HUES6 (cell line): Measurements from ENCODE around the gene ARHGEF37.
"Not testable (repeated sequence)": the region's sequence is repeated elsewhere in the genome, so short reads cannot be mapped to it uniquely, and the experiment has no call there.

ENCODE experiments used
- H3K27ac ChIP-seq: 2 replicates; pipeline ENCODE4 v1.7.0; 2013; ENCODE audit warnings: low read depth, mild to moderate bottlenecking, low read length, inconsistent platforms
- H3K27me3 ChIP-seq: 2 replicates; pipeline ENCODE4 v1.6.1; 2013; ENCODE audit warnings: low read length; ENCODE audit not compliant: control insufficient read depth, insufficient read depth
- H3K36me3 ChIP-seq: 2 replicates; pipeline ENCODE4 v1.6.1; 2013; ENCODE audit warnings: low read length; ENCODE audit not compliant: control insufficient read depth, insufficient read depth
- H3K4me1 ChIP-seq: 2 replicates; pipeline ENCODE4 v1.6.1; 2013; ENCODE audit warnings: low read length; ENCODE audit not compliant: control insufficient read depth, insufficient read depth
- H3K4me3 ChIP-seq: 2 replicates; pipeline ENCODE4 v1.5.1; 2013; ENCODE audit warnings: low read depth, low read length
- H3K9ac ChIP-seq: one replicate; pipeline ENCODE4 v1.6.1; 2013; ENCODE audit warnings: mild to moderate bottlenecking, low read length
- H3K9me3 ChIP-seq: 2 replicates; pipeline ENCODE4 v1.6.1; 2013; ENCODE audit warnings: low read depth, low read length; ENCODE audit not compliant: control insufficient read depth, insufficient read depth

ARHGEF37 gene

DNA sequence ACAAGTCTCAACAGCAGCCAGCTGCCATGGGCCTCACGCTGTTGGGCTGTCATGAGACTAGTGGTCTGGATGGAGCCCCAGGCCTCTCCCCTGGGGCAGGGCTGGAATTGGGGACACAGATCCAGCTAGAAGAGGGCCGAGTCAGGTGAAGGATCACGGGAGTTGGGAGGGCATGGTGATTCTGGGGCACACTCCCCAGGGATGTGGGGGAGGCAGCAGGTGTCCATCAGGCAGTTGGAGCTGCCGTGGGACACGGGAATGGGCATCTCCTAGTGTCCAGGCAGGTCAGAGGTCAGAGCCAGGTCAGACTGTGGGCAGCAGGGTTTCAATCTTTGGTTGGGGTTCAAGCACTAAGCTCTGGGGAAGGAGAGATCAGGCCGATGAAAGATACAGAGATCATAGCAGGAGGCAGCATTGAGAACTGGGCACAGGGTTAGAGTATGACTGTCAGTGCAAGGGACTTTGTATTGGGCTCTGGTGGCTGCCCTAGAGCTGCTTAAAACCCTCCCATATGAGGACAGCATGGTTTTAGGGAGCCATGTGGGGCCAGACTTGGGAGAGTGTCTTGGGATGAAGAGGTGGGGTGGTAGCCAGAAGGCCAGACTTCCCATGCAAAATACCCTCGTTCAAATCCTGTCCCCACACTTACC, 59.2 kb downstream of the ARHGEF37 start:
- no peak overlapping the region for H3K4me3 ChIP-seq
- no peaks in the 10 kb centered on the region for H3K9me3 ChIP-seq
- peaks cover 9% of the 10 kb centered on the region for H3K4me1 ChIP-seq
- no peaks in the 10 kb centered on the region for H3K36me3 ChIP-seq
- no peak overlapping the region for H3K9ac ChIP-seq
- no peaks in the 10 kb centered on the region for H3K27me3 ChIP-seq
- H3K27ac ChIP-seq: no peak overlapping the region

DNA sequence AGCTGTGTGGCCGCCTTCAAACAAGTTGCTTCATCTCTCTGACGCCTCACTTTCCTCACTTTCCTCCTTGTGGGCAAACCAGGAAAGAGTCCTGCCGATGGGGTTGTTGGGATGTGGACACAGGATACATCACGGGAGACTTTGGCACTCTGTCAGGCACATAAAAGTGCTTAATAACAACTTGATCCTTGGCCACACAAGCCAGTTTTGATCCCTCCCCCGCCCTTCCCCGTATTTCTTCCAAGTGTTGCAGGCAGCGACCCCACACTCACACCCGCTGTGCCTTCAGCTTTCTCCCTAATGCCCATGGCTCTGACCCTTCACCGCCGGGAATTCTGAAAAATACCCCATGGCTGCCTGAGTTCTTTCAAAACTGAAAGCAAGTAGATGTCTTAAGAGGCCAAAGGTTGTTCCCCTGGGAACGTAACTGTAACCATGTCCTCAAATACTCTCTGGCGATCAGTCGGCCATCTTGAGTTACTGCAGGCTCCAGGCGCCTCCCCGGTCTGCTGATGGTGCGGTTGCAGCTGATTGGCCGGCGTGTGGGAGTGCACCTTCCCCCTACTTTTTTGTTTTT, 59.8 kb downstream of the ARHGEF37 start:
- Histone ChIP-seq H3K9me3 (no peaks in the 10 kb centered on the region), H3K4me3 (no peak overlapping the region), H3K27me3 (no peaks in the 10 kb centered on the region), H3K4me1 (peaks cover 9% of the 10 kb centered on the region), H3K27ac (no peak overlapping the region), H3K9ac (no peak overlapping the region), H3K36me3 (no peaks in the 10 kb centered on the region)

DNA sequence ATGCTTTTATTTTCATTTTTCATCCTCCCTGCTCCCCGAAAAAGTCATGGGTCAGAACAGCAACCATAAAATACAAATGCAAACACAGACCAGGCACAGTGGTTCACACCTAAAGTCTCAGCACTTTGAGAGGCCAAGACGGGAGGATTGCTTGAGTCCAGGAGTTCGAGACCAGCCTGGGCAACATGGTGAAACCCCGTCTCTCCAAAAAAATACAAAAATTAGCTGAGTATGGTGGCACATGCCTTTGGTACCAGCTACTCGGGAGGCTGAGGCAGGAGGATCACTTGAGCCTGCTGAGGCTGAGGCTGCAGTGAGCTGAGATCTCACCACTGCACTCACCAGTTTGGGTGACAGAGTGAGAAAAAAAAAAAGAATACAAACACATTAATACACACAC, 60.3 kb downstream of the ARHGEF37 start:
- Histone ChIP-seq H3K27ac (no peak overlapping the region), H3K4me1 (peaks cover 9% of the 10 kb centered on the region)

DNA sequence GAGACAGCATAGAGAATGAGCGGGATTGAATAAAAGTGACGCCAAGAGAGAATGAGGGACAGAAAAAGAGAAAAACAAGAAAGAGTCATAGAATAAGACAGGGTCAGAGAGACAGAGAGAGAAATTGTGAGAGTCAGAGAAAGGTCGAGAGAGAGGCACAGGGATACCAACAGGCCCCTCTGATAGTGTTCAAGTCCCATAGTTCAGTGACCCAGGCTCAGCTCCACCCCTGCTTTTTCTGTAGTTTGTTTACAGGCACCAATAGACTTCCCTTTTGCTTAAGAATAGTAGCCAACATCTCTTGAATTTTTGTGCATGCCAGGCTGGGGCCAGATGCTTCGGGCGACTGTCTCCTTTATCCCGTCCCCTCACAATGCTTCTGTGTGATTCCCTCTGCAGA, 62.5 kb downstream of the ARHGEF37 start:
- H3K27me3 ChIP-seq: no peaks in the 10 kb centered on the region
- peaks cover 9% of the 10 kb centered on the region for H3K4me1 ChIP-seq
- no peaks in the 10 kb centered on the region for H3K9me3 ChIP-seq
- no peak overlapping the region for H3K9ac ChIP-seq
- no peaks in the 10 kb centered on the region for H3K36me3 ChIP-seq
- H3K4me3 ChIP-seq: no peak overlapping the region
- H3K27ac ChIP-seq: no peak overlapping the region

More for the DNA sequence above, 60.3 kb downstream of the ARHGEF37 start:
- no peak overlapping the region for H3K4me3 ChIP-seq
- H3K9me3 ChIP-seq: no peaks in the 10 kb centered on the region
- no peaks in the 10 kb centered on the region for H3K27me3 ChIP-seq
- H3K36me3 ChIP-seq: no peaks in the 10 kb centered on the region
- H3K9ac ChIP-seq: no peak overlapping the region

DNA sequence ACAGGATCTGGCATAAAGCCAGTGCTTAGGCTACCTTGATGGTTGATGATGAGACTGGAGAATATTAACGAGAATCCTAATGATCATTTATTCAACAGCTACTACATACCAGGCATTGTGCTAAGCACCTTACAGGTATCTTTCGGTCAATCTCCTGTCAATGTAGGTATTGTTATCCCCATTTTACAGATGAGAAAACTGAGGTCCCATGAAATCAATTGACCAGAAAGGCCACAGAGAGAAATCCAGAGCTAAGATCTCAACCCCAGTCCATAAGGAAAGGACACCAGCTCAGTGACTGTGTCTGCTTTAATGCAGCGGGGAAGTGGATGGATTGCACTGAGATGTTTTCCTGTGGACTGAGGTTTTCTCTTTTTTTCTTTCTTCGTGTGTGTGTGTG, 63.3 kb downstream of the ARHGEF37 start:
- H3K36me3 ChIP-seq: no peaks in the 10 kb centered on the region
- H3K4me1 ChIP-seq: peaks cover 9% of the 10 kb centered on the region
- no peaks in the 10 kb centered on the region for H3K27me3 ChIP-seq
- H3K9ac ChIP-seq: no peak overlapping the region
- no peaks in the 10 kb centered on the region for H3K9me3 ChIP-seq
- H3K4me3 ChIP-seq: no peak overlapping the region
- no peak overlapping the region for H3K27ac ChIP-seq

DNA sequence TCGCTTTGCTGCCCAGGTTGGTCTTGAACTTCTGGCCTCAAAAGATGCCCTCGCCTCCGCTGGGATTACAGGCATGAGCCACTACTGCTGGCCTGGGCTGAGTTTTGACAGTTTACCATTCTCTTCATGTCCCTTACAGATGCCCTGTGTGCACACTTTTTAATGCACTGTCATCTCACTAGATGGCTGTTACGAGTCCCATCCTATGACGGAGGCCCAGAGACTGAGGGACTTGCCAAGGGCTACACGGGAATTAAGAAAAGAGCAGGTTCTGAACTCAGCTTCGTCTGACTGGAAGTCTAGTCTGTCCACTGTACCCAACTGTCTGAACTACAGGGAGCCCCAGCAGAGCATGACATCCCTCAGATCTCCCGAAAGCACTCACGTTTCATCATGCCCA, 63.9 kb downstream of the ARHGEF37 start:
- H3K27ac ChIP-seq: no peak overlapping the region
- no peaks in the 10 kb centered on the region for H3K36me3 ChIP-seq
- no peaks in the 10 kb centered on the region for H3K27me3 ChIP-seq
- no peak overlapping the region for H3K4me3 ChIP-seq
- peaks cover 9% of the 10 kb centered on the region for H3K4me1 ChIP-seq
- no peaks in the 10 kb centered on the region for H3K9me3 ChIP-seq
- no peak overlapping the region for H3K9ac ChIP-seq

DNA sequence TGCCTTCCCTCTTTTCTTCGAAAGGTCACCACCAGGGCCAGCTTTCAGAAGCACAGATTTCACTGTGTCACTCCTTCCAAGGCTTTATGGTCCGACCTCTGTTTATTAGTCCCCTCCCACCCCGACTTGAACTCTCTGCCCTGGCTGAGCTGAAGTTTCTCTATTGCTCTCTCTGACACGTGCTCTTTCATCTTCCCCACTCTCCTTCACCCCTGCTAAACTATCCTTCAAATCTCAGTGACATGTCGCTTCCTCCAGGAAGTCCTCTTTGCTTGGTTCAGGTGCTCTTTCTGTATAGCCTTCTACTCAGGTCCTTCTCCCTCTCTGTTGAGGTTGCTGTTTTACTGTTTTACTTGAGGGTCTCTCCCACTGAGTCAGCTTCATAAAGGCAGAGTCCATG, 64.4 kb downstream of the ARHGEF37 start:
- no peaks in the 10 kb centered on the region for H3K9me3 ChIP-seq
- H3K9ac ChIP-seq: no peak overlapping the region
- peaks cover 9% of the 10 kb centered on the region for H3K4me1 ChIP-seq
- H3K27me3 ChIP-seq: no peaks in the 10 kb centered on the region
- H3K4me3 ChIP-seq: no peak overlapping the region
- H3K36me3 ChIP-seq: no peaks in the 10 kb centered on the region
- no peak overlapping the region for H3K27ac ChIP-seq

DNA sequence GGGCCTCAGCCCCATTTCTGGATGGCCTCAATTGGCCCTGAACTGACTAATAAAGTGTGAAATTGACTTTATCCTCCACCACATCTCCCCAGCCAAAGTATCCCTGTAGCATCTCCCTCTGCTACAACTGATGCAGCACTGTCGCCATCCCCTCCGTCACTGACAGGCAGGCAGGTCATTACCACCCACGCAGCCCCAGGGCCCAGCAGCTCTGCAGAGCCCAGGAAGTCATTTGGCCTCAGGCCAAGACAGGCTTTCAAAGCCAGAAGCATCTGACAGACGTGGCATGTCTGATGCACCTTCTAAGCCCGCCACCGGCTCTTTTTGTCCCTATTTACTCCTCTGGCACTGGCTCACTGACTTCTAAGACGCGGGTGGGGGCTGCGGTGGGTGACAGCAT, 65.3 kb downstream of the ARHGEF37 start:
- Histone ChIP-seq H3K9me3 (no peaks in the 10 kb centered on the region), H3K27ac (no peak overlapping the region), H3K27me3 (no peaks in the 10 kb centered on the region), H3K9ac (no peak overlapping the region), H3K4me1 (peaks cover 9% of the 10 kb centered on the region), H3K36me3 (no peaks in the 10 kb centered on the region), H3K4me3 (no peak overlapping the region)

DNA sequence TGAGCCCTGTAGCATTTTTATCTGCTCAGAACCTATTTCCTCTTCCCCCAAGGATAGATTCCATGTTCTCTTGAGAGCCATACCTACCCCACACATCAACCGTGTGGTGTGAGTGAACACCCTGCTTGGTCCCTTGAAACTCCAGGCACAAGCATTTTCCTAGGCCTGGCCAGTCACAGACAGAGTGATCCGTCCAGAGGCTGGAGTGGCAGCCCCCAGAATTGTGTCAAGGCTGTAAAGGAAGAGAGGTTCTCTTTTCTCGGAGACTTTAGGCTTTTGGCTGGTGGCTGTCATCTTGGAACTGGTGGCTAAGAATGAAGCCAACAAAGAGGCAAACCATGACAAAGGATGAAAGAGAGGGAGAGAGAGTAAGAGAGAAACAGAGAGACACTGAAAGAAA, 66.0 kb downstream of the ARHGEF37 start:
- H3K4me1 ChIP-seq: peaks cover 9% of the 10 kb centered on the region
- H3K27ac ChIP-seq: no peak overlapping the region
- no peaks in the 10 kb centered on the region for H3K36me3 ChIP-seq
- H3K4me3 ChIP-seq: no peak overlapping the region
- no peak overlapping the region for H3K9ac ChIP-seq
- no peaks in the 10 kb centered on the region for H3K27me3 ChIP-seq
- no peaks in the 10 kb centered on the region for H3K9me3 ChIP-seq

DNA sequence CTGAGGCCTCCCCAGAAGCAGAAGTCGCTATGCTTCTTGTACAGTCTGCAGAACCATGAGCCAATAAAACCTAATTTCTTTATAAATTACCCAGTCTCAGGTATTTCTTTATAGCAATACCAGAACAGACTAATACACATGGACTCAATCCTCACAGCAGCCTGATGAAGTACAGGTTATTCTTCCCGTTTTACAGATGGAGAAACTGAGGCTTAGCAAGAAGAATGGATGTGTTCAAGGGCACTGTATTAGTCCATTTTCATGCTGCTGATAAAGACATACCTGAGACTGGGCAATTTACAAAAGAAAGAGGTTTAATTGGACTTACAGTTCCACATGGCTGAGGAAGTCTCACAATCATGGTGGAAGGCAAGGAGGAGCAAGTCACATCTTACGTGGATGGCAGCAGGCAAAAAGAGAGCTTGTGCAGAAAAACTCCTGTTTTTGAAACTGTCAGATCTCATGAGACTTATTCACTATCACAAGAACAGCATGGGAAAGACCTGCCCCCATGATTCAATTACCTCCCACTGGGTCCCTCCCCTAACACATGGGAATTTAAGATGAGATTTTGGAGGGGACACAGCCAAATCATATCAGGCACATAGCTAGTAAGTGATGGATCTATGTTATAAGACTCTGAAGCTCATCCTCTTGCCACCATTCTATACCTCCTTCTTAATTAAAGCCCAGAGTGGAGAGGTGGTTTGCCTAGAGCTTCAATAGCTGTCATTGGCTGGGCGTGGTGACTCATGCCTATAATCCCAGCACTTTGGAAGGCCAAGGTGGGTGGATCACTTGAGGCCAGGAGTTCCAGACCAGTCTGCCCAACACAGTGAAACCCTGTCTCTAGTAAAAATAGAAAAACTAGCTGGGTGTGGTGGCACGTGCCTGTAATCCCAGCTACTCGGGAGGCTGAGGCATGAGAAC, 67.4 kb downstream of the ARHGEF37 start:
- H3K4me1 ChIP-seq, H3K27ac ChIP-seq, H3K9ac ChIP-seq: not testable (repeated sequence)

DNA sequence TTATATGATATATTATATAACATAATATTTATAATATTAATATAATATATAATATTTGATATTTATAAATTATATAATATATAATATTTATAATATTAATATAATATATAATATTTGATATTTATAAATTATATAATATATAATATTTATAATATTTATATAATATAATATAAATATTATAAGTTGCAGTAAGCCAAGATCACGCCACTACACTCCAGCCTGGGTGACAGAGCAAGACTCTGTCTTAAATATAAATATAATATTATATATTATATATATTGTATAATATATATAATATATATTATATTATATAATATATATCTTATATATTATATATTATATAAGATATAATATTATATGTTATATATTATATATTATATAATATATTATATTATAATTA, 68.4 kb downstream of the ARHGEF37 start:
- H3K9me3 ChIP-seq, H3K9ac ChIP-seq, H3K27ac ChIP-seq, H3K4me3 ChIP-seq, H3K27me3 ChIP-seq, H3K4me1 ChIP-seq, H3K36me3 ChIP-seq: not testable (repeated sequence)

More for the DNA sequence above, 67.4 kb downstream of the ARHGEF37 start:
- not testable (repeated sequence) for H3K4me3 ChIP-seq, H3K9me3 ChIP-seq, H3K27me3 ChIP-seq, H3K36me3 ChIP-seq
